HG03565 (cell line): Measurements from ENCODE around the gene PLPPR1.
"Not testable (repeated sequence)": the region's sequence is repeated elsewhere in the genome, so short reads cannot be mapped to it uniquely, and the experiment has no call there.

ENCODE experiments used
- ATAC-seq: cut with Tn5 transposase; IDR thresholded peaks from one replicate; pipeline ENCODE4 v1.9.1; 2021; ENCODE audit warnings: mild to moderate bottlenecking, moderate library complexity; ENCODE audit not compliant: unreplicated experiment

Gene PLPPR1

DNA sequence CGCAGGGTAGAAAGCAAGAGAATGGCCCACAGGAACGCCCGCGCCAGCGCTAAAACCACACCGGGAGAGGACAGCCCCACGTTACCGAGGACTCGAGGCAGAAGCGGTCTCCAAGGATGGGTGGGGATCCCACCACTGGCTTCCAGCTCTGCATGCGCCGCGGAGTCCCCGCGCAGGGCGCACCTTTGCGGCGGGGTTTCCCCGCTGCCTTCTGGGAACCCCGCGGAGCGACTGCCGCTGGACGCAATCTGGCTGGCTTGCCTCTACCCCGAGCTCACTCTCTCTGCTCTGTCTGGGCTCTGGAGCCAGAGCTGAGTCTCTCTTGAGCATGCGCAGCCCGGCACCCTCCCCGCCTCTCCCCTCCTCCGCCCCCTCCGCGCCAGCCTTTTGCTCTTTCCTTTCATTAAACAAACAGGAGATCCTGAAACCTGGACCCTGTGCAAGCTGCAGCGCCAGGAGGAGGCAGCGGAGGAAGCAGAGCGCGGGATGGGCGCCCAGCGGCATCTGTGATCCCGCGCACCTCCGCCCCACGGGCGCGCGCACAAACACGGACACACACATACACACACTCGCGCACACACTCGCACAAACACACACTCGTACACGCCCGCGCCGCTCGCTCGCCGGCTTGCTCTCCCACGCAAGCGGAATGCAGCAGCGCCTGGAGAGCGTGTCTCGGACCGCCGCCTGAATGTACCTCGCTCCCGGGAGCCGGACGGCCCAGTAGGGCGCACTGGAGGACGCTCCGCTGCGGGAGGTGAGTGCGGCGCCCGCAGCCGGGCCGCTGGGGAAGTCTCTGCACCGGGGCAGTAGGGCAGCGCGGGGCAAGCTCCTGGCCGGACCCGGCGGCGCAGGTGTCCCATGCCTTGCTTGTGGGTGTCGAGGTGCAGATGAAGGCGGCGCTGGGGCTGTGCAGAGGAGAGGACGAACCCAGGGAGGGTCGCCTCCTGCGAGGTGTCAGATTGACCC lies at the start of gene PLPPR1:
TSS of gene PLPPR1 (plus strand) at position 382 of the 969 bp plus-strand sequence.
- no peak for ATAC-seq

DNA sequence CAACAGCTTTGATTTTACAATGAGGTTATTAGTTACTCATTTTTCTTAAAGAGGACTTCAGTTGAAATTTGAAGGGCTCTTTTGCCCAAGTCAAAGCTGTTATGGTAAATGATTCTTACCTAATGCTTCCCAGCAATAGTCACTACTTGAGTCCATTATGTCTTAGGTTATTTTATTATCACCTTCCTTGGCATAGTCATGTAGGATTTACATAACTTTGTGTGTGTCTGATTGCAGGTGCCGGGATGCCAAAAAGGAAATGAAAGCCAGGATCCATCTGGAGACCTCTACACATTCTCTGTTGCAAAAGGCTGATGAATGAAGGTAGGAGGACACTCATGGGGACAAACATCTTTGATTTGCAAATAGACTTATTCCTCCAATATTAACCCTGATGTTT lies 38.8 kb upstream of the PLPPR1 start:
- no peak for ATAC-seq

DNA sequence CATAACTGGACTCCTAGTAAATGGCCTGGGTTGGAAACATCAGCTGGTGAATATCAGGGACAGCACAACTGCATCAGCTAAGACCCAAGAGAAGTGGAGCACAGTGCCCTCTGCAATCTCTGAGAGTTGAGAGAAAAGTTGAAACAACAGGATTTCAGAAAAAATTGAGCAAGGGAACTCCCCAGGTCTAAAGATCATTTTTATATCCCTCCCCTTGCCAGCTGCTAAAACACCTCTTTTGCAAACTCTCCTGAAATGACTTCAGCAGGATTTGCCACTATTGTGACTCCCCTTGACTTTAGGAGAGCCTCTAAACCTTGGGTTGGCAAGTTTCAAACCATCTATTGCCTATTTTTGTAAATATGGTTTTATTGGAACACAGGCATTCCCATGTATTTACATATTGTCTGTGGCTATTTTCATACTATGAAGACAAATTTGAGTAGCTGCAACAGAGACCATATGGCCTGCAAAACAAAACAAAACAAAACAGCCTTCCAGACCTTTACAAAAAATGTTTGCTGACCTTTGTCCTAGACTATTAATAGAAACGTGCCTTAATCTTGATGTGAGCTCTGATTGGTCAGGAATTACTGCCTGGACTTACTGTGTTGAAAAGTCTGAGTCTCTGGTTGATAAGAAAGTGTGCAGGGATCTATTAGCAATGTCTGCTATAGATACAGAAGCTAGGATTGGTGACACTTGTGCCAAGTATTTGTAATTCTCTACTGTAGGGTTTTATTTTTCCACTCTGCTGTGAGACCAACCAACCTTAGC lies 37.7 kb upstream of the PLPPR1 start:
- no peak for ATAC-seq

DNA sequence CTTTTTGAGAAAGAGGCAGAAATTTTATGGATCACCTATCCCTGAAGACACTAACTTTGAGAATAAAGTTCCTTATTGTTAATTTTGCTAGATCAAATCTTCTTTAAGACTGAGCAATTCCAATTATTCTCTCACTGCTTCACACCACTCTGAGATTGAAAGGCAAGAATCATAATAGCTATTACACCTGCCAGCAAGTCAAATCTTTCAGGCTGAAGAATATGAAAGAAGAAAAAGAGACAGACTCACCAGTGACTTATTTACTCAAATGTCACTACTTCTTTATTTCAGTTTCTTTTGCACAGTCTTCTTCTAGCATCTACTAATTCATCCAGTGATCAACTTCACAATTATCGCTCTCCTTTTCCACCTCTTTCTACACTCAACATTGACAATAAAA lies 35.9 kb upstream of the PLPPR1 start:
- no peak for ATAC-seq

DNA sequence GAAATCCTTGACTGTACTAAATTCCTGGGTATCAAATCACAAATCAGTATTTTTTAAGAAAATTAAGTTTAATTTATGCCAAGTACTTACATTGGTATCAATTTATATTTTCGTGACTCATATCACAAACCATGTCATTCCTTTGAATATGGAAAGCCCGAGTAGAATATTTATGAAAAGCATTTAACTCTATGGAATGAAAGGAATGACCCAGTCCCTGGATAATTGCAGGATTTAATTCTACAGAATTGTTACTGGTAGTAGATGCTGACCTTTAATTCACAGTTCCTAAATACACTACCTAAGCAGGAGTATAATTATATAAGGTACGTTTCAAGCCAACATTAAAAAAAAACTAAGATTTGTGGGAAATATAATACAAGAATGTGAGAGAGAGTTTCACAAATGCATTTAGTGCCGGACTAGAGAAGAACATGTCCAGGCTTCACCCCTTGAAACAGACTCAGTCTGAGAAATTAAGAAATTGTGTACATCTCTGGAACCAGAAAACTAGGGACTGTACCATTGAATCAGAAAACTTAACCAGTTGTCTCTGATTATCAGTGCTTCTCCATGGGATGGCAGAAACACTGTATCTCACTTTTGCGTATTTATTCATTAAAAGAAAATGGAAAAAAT lies 28.5 kb upstream of the PLPPR1 start:
- ATAC-seq: no peak

DNA sequence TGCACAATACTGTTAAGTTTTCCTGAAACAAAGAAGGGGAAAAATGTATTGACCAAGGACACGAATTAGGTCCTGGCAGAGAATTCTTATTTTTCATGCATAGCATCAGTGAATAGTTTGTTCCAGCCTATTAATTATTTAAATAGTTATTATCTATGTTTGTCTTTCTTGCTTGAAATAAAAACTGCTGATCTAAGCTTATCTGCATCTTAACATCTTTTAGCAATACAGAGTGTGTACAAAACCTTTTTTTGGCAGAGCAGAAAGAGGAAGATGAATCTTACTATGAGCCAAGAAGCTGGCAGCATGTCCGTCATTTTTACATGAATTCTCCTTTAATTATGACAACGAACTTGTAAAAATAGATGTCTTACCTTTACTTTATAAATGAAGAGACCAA lies 23.3 kb upstream of the PLPPR1 start:
- no peak for ATAC-seq

DNA sequence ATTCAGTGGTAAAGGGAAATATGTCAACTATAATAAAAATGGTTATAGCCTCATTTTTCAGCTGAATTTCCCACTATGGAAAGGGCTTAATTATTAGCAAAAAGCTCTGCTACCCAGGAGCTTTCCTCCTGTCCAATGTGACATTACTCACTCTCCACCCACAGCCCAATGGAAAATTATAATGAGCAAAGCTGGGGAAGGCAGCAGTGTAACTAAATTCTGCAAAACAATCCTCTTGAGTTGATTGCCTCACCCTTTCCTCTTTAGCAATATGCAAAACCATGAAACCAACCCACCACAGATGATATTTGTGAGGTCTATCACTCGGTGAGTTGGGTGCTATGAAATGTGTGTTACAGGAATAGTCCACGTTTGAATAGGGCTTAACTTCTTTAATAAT lies 14.0 kb upstream of the PLPPR1 start:
- no peak for ATAC-seq

DNA sequence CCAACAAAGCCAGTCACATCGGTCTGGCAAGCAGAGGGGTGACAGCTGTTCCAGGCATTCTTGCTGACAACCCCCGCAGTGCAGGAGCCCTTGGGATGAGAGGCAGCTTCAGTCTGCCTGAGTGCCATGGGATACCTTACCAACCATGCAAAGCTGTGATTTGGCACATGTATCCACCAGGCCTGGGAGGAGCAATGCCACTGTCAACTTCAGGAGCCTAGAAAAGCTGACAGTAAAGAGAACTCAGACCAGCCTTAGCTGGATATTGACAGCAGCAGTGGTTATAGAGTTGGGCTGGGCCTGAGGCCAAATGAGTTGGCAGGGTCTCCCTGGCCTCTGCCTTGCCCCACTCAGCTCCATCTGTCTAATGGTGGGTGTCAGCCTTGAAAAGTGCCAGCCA lies 10.1 kb upstream of the PLPPR1 start:
- ATAC-seq: no peak

DNA sequence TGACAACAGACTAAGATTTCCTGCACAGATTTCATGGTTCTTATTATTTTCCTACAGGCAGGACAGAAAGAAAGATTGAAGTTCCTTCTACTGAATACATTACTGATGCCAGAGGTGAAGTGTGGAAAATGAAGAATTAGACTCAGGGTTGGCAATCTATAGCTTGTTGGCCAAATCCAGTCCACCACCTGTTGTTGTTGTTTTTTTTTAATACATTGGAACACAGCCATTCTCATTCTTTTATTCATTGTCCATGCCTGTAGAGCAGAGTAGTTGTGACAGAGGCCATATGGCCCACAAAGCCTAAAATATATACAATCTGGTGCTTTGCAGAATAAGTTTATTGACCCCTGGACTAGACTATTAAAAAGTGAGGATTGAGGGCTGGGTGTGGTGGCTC lies 5.8 kb upstream of the PLPPR1 start:
- ATAC-seq: no peak

DNA sequence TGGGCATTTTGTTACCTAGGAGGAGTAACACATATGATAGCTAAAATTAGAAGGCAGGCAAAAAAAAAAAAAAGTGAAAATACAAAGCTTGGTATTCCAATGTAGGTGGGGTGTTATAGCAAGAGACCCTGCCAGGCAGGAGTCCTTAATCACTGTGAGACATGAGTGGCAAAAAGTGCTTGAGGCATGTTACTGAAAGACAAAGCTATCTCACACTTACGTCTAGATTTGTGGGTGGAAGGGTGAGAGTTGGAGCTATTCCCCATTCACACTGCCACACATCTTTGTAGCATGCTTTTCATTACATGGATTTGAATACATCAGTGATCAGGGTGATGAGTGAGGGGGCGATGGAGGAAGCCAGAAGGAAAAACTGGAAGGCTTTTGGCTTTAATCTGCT lies 2.6 kb upstream of the PLPPR1 start:
- no peak for ATAC-seq

DNA sequence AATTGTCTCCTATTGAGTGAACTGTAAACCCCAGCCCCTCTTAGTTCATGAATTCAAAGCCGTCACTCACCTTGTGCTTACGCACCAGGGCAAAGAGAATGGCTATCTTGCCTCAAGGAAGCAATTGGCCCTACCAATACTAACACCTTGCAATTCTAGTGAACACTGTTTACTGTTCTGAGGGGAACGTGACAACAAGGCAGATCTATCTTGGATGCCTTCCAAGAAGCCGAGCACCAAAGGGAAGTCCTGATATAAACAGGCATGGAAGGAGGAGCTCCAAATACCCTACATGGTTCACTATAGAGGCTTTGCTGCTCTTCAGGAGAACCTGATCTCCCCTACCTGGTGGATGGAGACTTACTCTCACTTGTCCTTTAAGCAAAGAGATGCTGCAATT lies 1.7 kb upstream of the PLPPR1 start:
- no peak for ATAC-seq

DNA sequence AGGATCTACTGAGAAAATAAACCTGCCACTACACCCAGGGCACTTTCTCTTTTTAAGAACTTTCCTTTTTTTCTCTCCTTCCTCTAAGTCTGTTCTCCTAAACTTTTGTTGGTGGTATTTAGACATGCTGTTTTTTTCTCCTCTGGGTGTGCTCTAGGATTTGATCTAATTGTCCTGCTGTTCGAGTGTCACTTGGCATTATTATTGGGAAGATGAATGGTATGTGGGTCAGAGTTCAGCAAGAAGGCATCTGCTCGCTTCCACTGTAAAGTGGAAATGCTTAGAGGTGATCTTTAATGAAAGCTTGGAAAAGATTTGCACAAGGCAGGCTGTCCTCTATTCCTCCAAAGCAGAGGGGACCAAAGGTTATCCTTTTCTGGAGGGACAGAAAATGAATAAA lies 1.3 kb upstream of the PLPPR1 start:
- ATAC-seq: no peak

DNA sequence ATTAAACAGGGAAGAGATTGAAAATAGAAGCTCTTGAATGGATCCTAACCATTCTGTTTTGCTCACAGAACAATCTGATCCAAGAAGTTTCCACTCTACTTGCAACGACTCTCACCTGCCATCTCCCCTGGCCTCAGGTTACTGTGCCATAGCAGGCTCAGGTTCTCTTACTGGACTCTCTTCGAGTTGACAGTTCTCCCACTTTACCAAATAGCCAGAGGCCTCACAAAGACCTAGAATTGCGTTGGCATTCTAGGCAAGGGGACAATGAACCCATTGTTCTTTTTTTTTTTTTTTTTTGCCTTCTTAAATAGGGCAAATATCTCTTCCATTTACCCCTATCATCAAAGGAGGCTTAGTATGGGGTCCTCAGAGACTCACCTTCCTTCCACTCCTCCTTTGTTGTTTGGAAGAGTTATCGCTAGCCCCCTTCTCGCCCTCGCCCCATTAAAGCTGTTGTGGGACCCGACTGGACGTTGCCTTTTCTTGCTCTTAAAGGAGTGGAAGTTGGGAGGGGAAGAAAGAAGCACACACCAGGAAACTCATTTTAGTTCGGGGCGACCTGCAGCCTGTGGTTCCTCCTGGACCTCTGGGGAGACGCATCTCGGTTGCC lies 688 bp upstream of the PLPPR1 start:
- no peak for ATAC-seq

DNA sequence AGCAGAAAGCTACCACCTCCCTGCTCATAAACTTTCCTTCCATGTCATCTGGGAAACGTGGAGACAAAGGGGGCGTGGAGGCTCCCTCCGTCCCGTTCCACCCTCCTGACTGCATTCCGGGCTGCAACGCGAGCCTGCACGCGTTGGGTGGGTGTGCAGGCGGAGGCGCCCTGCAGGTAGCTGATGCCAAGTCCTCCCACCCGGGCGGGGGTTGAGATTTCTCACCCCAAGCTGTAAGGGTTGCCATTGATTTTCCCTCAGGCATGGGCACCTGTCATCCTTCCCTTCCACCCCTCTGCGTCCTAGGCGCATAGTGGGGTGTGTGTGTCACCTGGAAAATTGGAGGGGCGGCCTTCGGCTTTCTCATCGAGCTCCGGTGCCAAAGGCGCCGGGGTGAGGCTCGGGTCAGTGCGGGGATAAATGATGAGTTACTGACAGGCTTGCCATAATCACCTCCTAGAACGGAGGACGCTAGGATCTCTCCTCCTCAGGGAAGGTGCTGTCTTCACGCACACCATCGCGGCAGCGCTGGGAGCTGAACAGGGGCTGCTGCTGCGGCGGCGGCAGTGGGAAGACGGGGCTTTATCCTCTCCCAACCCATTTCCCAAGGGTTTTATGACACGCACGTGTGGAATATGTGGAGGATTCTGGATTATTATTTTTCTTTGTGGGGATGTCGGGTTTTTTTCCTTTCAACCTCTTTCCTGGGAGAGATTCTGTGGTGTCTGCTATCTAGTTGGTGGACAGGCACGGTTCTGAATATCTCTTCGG lies 973 bp downstream of the PLPPR1 start:
- ATAC-seq: no peak

DNA sequence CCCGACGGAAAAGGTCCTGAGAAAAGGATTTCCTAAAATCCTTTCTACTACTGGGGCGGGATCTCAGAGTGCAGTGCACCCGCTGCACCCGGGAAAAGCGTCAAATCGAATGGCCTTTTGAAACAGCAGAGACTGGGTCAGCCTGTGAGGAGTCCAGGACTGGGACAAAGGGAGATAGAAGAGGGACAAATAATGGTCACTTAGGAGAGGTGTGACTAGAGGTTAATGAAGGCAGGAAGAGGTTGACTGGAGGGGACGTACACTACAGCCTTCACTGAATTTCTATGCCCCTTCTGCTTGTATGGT lies 1.5 kb downstream of the PLPPR1 start:
- no peak for ATAC-seq

DNA sequence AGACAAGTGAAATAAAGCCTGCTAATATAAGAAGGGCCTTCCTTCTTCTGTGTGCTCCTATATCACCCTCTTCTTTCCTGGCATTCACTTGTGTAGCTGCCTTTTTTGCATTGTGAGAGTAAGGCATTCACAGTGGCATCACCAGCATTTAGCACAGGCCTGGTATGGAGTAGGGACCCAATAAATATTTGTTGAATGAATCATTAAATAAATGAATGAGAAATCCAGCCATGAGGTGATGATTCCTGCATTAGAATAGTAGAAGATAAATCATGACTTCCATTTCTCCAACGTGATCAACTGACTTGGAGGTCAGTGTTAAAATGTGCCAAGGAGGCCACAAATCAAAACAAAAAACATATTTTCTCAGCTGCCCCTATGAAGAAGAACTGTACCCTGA lies 3.9 kb downstream of the PLPPR1 start:
- ATAC-seq: no peak

DNA sequence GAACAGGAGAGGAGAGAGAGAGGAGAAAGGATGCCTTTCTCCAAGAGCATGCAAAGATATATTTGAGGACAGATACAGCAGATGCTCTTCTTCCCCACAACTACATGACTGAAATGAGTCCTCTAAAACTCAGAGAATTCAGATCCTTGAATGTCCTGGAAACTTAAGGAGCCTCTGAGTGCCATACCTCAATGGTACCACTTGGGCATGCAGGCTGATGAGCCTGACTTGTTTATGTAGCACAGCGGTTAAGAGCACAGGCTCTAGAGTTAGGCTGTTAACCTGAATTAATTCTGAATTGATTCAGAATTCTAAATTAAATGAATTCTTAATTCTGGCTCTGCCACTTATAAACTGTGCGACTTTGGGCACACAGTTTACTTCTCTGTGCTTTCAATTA lies 5.7 kb downstream of the PLPPR1 start:
- no peak for ATAC-seq

DNA sequence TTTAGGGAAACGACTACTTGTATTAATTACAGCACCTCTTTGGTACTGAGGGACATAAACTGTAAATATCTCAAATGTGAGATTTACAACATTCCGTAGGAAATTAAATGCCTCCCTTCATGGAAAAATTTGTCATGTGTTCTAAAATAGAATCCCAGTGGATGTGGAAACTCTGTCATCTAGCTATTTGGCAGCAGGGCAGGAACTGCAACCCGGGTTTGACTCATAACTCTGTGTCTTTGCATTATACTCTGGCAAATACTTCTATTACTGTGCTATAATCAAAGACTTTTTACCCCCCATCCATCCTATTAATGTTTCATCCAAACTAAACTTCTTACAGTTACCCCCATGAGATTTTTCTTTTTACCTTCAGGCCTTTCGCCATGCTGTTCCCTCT lies 6.6 kb downstream of the PLPPR1 start:
- ATAC-seq: no peak

DNA sequence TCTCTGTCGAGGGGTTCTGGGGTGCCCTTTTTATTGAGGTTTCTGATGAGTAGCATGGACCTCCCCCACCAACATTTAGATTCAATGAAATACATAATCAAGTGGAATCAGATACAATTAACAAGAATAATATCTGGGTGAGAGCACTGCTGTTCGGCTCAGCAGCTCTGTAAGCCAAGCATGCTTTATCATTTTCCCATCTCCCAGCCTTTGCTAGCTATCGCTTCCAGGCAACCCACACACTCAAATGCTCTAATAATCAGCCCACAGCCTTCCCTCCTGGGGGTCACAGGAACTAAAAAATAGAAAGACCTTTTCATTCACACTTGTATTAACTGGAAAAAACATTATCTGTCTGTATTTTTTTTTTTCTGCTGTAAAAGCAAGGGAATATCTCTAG lies 8.9 kb downstream of the PLPPR1 start:
- ATAC-seq: no peak

DNA sequence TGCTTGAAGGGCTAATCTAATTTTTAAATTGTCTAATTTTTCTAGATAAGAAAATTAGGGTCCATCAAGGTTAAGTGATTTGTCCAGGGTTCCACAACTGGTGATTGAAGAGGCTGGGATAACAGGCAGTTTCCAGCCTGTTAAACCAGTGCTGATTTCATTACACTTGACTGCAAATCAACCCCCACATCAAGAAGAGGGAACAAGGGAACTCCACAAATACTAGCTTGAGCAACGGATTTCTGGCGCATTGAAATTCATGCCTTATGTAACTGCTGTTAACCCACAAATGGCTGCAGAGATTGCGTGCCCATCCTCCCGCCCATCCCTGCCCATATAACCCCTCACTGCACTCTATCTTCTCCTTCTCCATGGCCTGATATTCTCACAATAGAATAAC lies 10.0 kb downstream of the PLPPR1 start:
- ATAC-seq: no peak

DNA sequence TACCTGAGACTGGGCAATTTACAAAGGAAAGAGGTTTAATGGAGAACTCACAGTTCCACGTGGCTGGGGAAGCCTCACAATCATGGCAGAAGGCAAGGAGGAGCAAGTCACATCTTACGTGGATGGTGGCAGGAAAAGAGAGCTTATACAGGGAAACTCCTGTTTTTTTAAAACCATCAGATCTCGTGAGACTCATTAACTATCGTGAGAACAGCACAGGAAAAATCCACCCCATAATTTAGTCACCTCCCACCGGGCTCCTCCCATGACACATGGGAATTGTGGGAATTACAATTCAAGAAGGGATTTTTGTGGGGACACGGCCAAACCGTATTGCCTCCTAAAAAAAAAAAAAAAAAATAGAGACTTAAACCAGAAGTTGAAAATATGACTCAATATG lies 11.1 kb downstream of the PLPPR1 start:
- ATAC-seq: not testable (repeated sequence)
